ENCODE data around the gene NKX2-3.

The NKX2-3 gene

GRCh38 chr10:99573790-99574189 lies 41.0 kb downstream of the NKX2-3 start:
- DNase-seq, result no peak

DNA sequence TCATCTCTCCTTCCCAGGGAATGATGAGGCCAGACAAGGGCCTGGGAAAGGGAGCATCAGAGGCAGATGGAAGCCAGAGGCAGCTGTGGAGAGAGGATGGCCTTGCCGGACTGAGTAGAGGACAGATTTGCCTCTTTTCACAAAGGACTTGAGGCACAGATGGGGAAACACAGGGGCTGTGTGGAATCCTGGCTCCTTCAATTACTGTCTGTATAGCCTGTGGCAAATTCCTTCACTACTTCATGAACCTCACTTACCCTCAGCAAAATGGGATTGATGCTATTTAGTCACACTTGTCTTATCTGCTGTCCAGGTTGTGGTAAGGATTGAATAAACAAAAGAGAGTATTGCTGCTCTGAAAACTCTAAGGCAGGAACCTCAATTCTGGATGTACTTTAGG lies 47.2 kb downstream of the NKX2-3 start:
- no peak for DNase-seq

DNA sequence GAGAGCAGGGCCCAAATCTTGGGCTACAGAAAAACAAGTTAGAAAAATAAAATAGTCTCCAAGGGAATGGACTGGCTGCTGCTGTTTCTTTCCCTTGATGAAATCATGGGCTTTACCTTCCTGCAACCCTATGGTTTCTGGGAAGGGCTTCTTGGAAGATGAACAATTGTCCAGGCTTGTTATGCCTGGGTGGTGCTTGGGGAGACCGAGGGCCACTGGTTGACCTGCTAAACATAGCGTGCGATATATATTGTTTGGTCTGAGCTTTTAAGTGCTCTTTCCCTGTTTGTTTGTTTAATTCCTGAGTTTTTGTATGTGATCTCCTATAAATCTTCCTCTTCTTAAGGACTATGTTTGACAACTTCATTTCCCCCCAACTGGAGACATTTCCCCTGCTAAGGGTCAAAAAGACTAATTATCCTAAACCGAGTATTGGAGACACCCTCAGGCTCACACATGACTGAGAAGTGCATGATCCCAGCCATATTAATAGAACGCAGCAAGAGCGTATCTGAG lies 49.6 kb downstream of the NKX2-3 start:
- DNase-seq, result no peak

DNA sequence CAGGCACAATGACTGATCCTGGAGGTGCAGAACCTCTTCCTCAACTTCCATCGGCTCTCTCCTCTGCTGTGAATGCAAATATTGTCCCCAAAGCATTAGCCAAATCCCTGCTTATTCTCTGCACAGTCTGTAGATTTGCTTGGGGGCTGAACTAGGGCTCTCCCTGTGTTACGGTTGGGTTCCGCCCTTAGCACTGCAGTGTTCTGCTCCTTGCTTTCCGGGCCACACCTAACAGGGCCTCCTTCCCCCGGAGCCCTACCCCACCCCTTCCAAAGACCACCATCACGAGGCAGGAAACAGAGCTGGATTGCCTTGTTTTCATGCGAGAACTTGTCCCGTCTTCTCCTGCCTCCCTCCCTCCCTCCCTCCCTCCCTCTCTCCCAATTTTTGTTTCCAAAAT lies 50.9 kb downstream of the NKX2-3 start:
- DNase-seq, result no peak

Data from nucleus accumbens (tissue), 56 donors.